Trophoblast cell (in vitro differentiated cells and primary cell): ENCODE measurements around the gene ZNF836.

Source experiments
- DNase-seq, 2 donors: peaks; one replicate each; pipeline ENCODE4 v3.0.0-alpha.2; 2016
- H2AFZ ChIP-seq: 2 replicates; pipeline ENCODE4 v1.6.1; 2013; ENCODE audit warnings: low read length, moderate library complexity, mild to moderate bottlenecking; ENCODE audit not compliant: insufficient read depth, poor library complexity
- H2AK5ac ChIP-seq: 2 replicates; pipeline ENCODE4 v1.6.1; 2013; ENCODE audit warnings: mild to moderate bottlenecking, low read length
- H2BK120ac ChIP-seq: 2 replicates; pipeline ENCODE4 v1.6.1; 2013; ENCODE audit warnings: low read length, mild to moderate bottlenecking, moderate library complexity; ENCODE audit not compliant: insufficient read depth, poor library complexity
- H2BK12ac ChIP-seq: 2 replicates; pipeline ENCODE4 v1.6.1; 2013; ENCODE audit warnings: mild to moderate bottlenecking, low read length, moderate library complexity
- H2BK5ac ChIP-seq: 2 replicates; pipeline ENCODE4 v1.6.1; 2013; ENCODE audit warnings: low read length, low read depth, moderate library complexity, mild to moderate bottlenecking; ENCODE audit not compliant: poor library complexity
- H3K14ac ChIP-seq: 2 replicates; pipeline ENCODE4 v1.6.1; 2013; ENCODE audit warnings: mild to moderate bottlenecking, low read length
- H3K18ac ChIP-seq: 2 replicates; pipeline ENCODE4 v1.6.1; 2013; ENCODE audit warnings: mild to moderate bottlenecking, low read length
- H3K23ac ChIP-seq: 2 replicates; pipeline ENCODE4 v1.6.1; 2013; ENCODE audit warnings: low read length
- H3K27ac ChIP-seq: 2 replicates; pipeline ENCODE4 v1.5.1; 2013; ENCODE audit warnings: low read depth, mild to moderate bottlenecking, inconsistent platforms, low read length, moderate library complexity
- H3K27me3 ChIP-seq: 2 replicates; pipeline ENCODE4 v1.6.1; 2013; ENCODE audit warnings: inconsistent platforms, mild to moderate bottlenecking, low read length, moderate library complexity; ENCODE audit not compliant: insufficient read depth
- H3K36me3 ChIP-seq, 2 experiments: 1 replicate in 1 of 2; 2 replicates in 1 of 2; pipeline ENCODE4 v1.6.1; 2013; ENCODE audit warnings: low read length in 2 of 2, mild to moderate bottlenecking in 2 of 2, moderate library complexity in 1 of 2; ENCODE audit not compliant: insufficient read depth in 2 of 2, control insufficient read depth in 1 of 2
- H3K4ac ChIP-seq: 2 replicates; pipeline ENCODE4 v1.6.1; 2013; ENCODE audit warnings: low read depth, mild to moderate bottlenecking, low read length, moderate library complexity
- H3K4me1 ChIP-seq, 2 experiments: 1 replicate in 1 of 2; 2 replicates in 1 of 2; pipeline ENCODE4 v1.6.1; 2013; ENCODE audit warnings: low read length in 2 of 2, mild to moderate bottlenecking in 2 of 2, moderate library complexity in 1 of 2; ENCODE audit not compliant: insufficient read depth in 2 of 2, control insufficient read depth in 1 of 2
- H3K4me2 ChIP-seq: 2 replicates; pipeline ENCODE4 v1.6.1; 2013; ENCODE audit warnings: inconsistent platforms, mild to moderate bottlenecking, low read length, moderate library complexity
- H3K4me3 ChIP-seq: 2 replicates; pipeline ENCODE4 v1.5.1; 2013; ENCODE audit warnings: mild to moderate bottlenecking, low read depth, low read length, inconsistent platforms
- H3K79me1 ChIP-seq: one replicate; pipeline ENCODE4 v1.6.1; 2013; ENCODE audit warnings: low read length
- H3K79me2 ChIP-seq: 2 replicates; pipeline ENCODE4 v1.6.1; 2013; ENCODE audit warnings: low read length, mild to moderate bottlenecking; ENCODE audit not compliant: control insufficient read depth, insufficient read depth, poor library complexity
- H3K9ac ChIP-seq: 2 replicates; pipeline ENCODE4 v1.6.1; 2013; ENCODE audit warnings: mild to moderate bottlenecking, low read length
- H3K9me3 ChIP-seq: 2 replicates; pipeline ENCODE4 v1.6.1; 2013; ENCODE audit warnings: low read depth, mild to moderate bottlenecking, control low read depth, inconsistent platforms, low read length; ENCODE audit not compliant: insufficient read depth
- H4K12ac ChIP-seq: 2 replicates; pipeline ENCODE4 v1.6.1; 2013; ENCODE audit warnings: low read depth, mild to moderate bottlenecking, low read length, moderate library complexity
- H4K8ac ChIP-seq: 2 replicates; pipeline ENCODE4 v1.6.1; 2013; ENCODE audit warnings: low read depth, mild to moderate bottlenecking, low read length, moderate library complexity
- H4K91ac ChIP-seq: one replicate; pipeline ENCODE4 v1.6.1; 2013; ENCODE audit warnings: low read depth, mild to moderate bottlenecking, low read length, moderate library complexity
- WGBS: extraction: QIAGEN DNeasy Blood & Tissue Kit; methylation state at CpG from one replicate; pipeline ENCODE4 v1.1.7; 2013; ENCODE audit warnings: missing lambda C conversion rate; ENCODE audit not compliant: insufficient read length, insufficient coverage; ENCODE audit errors: extremely low coverage; 5-methylcytosine and 5-hydroxymethylcytosine counted together

The ZNF836 gene

GRCh38 chr19:52142001-52142595 is 29.3 kb downstream of the ZNF836 start:
- peaks cover 6% of the 10 kb centered on the region for H3K9me3 ChIP-seq
- no peak overlapping the region for H2AFZ ChIP-seq
- no peaks in the 10 kb centered on the region for H3K4me1 ChIP-seq
- no peak overlapping the region for H3K18ac ChIP-seq
- H4K12ac ChIP-seq: no peak overlapping the region
- H4K8ac ChIP-seq: no peak overlapping the region
- no peak overlapping the region for H2BK5ac ChIP-seq
- no peak overlapping the region for H3K27ac ChIP-seq
- H4K91ac ChIP-seq: no peak overlapping the region
- H3K4ac ChIP-seq: no peak overlapping the region
- H3K36me3 ChIP-seq: no peaks in the 10 kb centered on the region
- no peak overlapping the region for H2AK5ac ChIP-seq
- H3K27me3 ChIP-seq: no peaks in the 10 kb centered on the region
- no peak overlapping the region for H3K4me3 ChIP-seq
- H2BK12ac ChIP-seq: no peak overlapping the region
- H3K23ac ChIP-seq: no peak overlapping the region
- H3K9ac ChIP-seq: no peak overlapping the region
- no peak overlapping the region for H3K4me2 ChIP-seq
- H3K79me2 ChIP-seq: peaks cover 9% of the 10 kb centered on the region
- H2BK120ac ChIP-seq: no peak overlapping the region
- DNase-seq: peak; percentile 88 to 96
- no CpG with 5 or more reads among the region's 3 CpGs for WGBS
- no peak overlapping the region for H3K14ac ChIP-seq
- H3K79me1 ChIP-seq: peaks cover 9% of the 10 kb centered on the region

- no peak overlapping the region for H4K8ac ChIP-seq
- H3K27ac ChIP-seq: no peak overlapping the region
- no peak overlapping the region for H2BK5ac ChIP-seq
- no peak overlapping the region for H3K9ac ChIP-seq
- H3K4ac ChIP-seq: no peak overlapping the region
- H4K91ac ChIP-seq: no peak overlapping the region
- no peak overlapping the region for H4K12ac ChIP-seq
- no peaks in the 10 kb centered on the region for H3K4me1 ChIP-seq
- no peaks in the 10 kb centered on the region for H3K36me3 ChIP-seq
- H3K4me2 ChIP-seq: no peak overlapping the region
- H2BK120ac ChIP-seq: no peak overlapping the region
- H3K4me3 ChIP-seq: no peak overlapping the region
- no CpG with 5 or more reads among the region's 2 CpGs for WGBS
- no peak overlapping the region for H2AK5ac ChIP-seq
- H2BK12ac ChIP-seq: no peak overlapping the region
- no peak overlapping the region for H2AFZ ChIP-seq
- no peak for DNase-seq
- H3K14ac ChIP-seq: no peak overlapping the region
- H3K9me3 ChIP-seq: peaks cover 3% of the 10 kb centered on the region
- H3K79me1 ChIP-seq: peaks cover 9% of the 10 kb centered on the region
- H3K79me2 ChIP-seq: peaks cover 9% of the 10 kb centered on the region
- H3K27me3 ChIP-seq: no peaks in the 10 kb centered on the region
- H3K23ac ChIP-seq: no peak overlapping the region
- no peak overlapping the region for H3K18ac ChIP-seq
Observed at GRCh38 chr19:52141203-52141602, 30.2 kb downstream of the ZNF836 start.

- H3K4me1 ChIP-seq: no peaks in the 10 kb centered on the region
- no peak overlapping the region for H3K4me3 ChIP-seq
- peaks cover 0 to 2% of the 10 kb centered on the region in 2 experiments for H3K36me3 ChIP-seq
- peaks cover 9% of the 10 kb centered on the region for H3K79me1 ChIP-seq
- H3K14ac ChIP-seq: no peak overlapping the region
- H2BK12ac ChIP-seq: no peak overlapping the region
- no peak overlapping the region for H2AFZ ChIP-seq
- H3K4me2 ChIP-seq: peak overlapping the region; percentile 93
- no peak overlapping the region for H3K27ac ChIP-seq
- no peak overlapping the region for H4K8ac ChIP-seq
- no peak overlapping the region for H3K18ac ChIP-seq
- no peaks in the 10 kb centered on the region for H3K27me3 ChIP-seq
- H2BK5ac ChIP-seq: no peak overlapping the region
- no peak overlapping the region for H2AK5ac ChIP-seq
- H2BK120ac ChIP-seq: no peak overlapping the region
- DNase-seq: peak in 1 of 2 donors; percentile 5
- H4K91ac ChIP-seq: no peak overlapping the region
- no peak overlapping the region for H4K12ac ChIP-seq
- peaks cover 5% of the 10 kb centered on the region for H3K9me3 ChIP-seq
- WGBS: no CpG with 5 or more reads among the region's 22 CpGs
- H3K9ac ChIP-seq: no peak overlapping the region
- H3K4ac ChIP-seq: no peak overlapping the region
- peaks cover 9% of the 10 kb centered on the region for H3K79me2 ChIP-seq
- no peak overlapping the region for H3K23ac ChIP-seq
Observed at GRCh38 chr19:52140032-52140710, 31.2 kb downstream of the ZNF836 start.

GRCh38 chr19:52139252-52140031 is 32.0 kb downstream of the ZNF836 start, which contains the start of gene ZNF616:
Gene ZNF616 (minus strand): TSS chr19:52139938. CDS start chr19:52130512, 9,426 bp downstream.
- WGBS: no CpG with 5 or more reads among the region's 49 CpGs

More at GRCh38 chr19:52139252-52140031, 32.0 kb downstream of the ZNF836 start, which contains the start of gene ZNF616:
- no peaks in the 10 kb centered on the region for H3K4me1 ChIP-seq
- H3K4ac ChIP-seq: peak within 1 kb of the TSS; percentile 88
- H3K27ac ChIP-seq: peak within 1 kb of the TSS; percentile 92
- H3K4me3 ChIP-seq: peak within 1 kb of the TSS; percentile 73
- no peak within 1 kb of the TSS for H3K23ac ChIP-seq
- H3K9me3 ChIP-seq: peaks cover 7% of the 10 kb centered on the region
- peak within 1 kb of the TSS; percentile 98 for H2AFZ ChIP-seq
- H2BK120ac ChIP-seq: peak within 1 kb of the TSS; percentile 94
- H3K9ac ChIP-seq: peak within 1 kb of the TSS; percentile 77
- peaks cover 2 to 7% of the 10 kb centered on the region in 2 experiments for H3K36me3 ChIP-seq
- peak within 1 kb of the TSS; percentile 93 for H3K4me2 ChIP-seq
- H4K12ac ChIP-seq: peak within 1 kb of the TSS; percentile 95
- no peaks in the 10 kb centered on the region for H3K27me3 ChIP-seq
- H4K8ac ChIP-seq: peak within 1 kb of the TSS; percentile 99
- H3K79me1 ChIP-seq: peaks cover 9% of the 10 kb centered on the region
- DNase-seq: peak; percentile 93 to 99
- H2AK5ac ChIP-seq: peak within 1 kb of the TSS; percentile 57
- H3K79me2 ChIP-seq: peaks cover 9% of the 10 kb centered on the region
- peak within 1 kb of the TSS; percentile 74 for H2BK5ac ChIP-seq
- peak within 1 kb of the TSS; percentile 98 for H3K14ac ChIP-seq
- peak within 1 kb of the TSS; percentile 92 for H3K18ac ChIP-seq
- no peak within 1 kb of the TSS for H2BK12ac ChIP-seq
- peak within 1 kb of the TSS; percentile 93 for H4K91ac ChIP-seq
